Left forelimb (tissue), 1 donor: Measurements from ENCODE around the gene ZNG1B.
"Not testable (repeated sequence)": the region's sequence is repeated elsewhere in the genome, so short reads cannot be mapped to it uniquely, and the experiment has no call there.

Experiments used
- DNase-seq: peaks from one replicate; pipeline ENCODE4 v3.0.0-alpha.2; 2018; ENCODE audit warnings: low spot score

The ZNG1B gene

DNA sequence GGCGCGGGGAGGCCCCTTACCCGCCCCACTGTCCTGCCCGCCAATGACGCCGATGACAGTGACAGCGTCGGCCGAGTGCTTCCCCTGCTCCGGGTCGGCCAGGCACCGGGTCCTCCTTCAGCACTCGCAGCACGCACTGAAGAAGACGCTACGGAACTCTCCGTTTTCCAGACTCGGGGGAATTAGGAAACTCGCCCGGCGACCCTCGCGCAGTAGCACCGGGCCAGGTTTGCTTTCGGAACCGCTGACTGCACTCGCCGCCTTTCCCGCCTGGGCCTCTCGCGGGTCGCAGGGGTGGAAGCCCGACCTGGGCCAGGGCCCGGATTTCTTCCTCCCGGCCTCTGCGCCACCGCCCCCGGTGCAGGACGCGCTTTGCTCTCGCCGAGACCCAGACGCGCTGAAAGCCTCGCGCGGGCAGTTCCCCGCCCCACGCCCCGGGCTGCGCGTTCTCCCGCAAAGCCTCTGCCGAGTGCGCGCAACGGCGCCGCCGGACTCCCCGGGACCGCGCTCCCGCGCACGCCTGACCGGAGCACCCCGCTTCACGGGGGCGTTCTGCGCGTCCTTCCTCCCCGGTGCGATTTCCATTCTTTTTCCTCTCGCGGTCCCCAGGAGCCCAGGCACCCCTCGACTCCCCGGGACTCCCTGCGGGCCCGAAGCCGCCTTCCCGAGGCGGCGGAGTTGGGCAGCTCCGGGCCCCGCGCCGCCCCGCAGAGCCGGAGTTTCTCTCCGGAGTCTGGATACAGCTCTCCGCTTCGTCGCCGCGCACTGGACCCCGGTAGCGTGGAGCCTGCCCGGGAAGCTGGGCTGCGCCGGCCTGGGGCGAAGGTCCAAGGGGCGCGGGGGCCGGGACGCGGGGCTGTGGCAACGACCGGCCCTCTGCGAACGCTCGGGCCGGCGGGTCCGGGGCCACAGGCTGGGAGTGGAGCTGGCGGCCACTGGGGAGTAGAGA is 65.9 kb downstream of the ZNG1B start:
- peak; percentile 69 for DNase-seq

DNA sequence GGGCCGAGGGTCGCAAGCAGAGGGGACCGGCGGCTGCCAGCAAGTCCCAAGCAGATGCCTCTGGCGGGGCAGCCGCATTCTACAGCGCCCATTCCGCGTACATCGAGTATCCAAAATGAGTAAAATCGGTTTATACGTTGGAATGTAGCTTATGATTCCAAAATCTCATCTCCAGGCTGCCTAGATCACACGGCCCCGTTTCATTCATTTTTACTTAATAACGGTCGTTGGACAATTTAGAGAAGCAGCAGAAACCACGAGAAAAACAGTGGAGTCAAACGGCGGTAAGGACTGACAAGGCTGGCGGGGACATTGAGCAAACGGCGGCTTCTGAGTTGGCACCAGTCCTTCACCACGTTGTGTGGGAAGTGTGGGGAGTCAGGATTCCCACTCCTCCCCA is 66.6 kb downstream of the ZNG1B start:
- DNase-seq = not testable (repeated sequence)

DNA sequence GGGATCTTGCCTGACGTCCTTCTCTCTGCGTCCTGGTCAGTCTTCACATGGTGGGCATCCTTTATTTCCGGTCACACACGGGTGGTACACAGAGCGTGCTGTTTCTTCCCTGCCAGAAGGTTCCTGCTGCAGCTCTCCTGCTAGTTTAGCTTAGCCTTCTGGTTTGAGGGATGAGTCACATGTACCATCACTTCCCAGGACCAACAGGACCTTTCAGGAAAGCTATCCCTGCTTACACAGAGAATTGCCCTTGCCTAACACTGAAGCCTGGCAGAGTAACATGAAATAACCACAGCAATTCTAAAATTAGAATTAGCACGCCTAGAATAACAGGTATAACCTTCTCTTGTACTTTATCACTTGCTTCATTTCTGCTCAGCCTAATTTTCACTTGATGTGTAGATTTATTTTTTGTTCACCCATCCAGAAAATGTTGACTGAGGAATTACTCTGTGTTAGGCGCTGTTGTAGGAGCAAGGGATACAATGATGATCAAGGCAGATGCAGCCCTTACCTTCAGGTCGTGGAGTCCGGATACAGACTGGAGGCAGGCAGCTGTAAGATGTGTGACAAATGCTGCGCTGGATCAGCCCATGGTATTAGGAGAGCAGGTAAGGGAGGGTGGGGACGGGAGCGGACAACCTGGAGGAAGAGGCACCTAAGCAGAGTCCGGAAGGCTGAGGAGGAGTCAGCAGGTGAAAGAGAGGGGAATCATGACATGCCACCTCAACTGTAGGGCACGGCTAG is 70.1 kb downstream of the ZNG1B start:
- DNase-seq = not testable (repeated sequence)

DNA sequence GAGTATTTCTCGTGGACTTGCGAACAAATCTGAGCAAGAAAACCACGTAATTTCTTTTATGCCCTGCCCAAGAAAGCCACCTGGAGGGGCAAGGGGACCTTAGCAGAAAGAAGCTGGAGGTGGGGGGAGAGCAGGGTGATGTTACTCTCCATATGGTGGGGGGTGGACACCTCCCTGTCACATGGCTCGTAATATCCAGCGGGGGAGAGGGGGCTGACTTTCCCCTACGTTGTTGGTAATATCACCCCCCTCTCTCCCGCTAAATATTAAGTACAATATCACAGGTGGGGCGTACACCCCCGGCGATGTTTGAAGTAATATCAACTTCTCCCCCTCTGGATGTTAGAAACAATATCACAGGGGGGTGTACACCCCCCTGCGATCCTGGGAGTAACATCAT is 70.7 kb downstream of the ZNG1B start:
- DNase-seq = not testable (repeated sequence)

GRCh38 chr2:113510913-113511312 is 73.4 kb downstream of the ZNG1B start:
- DNase-seq = not testable (repeated sequence)

DNA sequence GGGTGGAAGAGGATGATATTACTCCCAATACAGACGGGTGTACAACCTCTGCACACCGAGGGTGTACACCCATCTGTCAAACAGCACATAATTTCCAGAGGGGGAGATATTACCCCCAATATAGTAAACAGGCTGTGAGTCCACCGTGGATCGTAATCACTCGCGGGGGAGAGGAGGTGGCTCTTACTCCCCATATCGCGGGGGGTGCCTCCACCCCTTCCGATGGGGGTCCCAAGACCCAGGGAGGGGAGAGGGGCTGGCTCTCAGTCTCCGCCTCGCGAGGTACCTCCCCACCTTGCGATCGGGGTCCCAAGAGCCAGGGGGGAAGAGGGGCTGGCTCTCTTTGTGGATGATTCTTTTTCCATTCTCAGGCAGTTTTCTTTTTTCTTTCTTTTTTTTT is 74.4 kb downstream of the ZNG1B start:
- not testable (repeated sequence) for DNase-seq

DNA sequence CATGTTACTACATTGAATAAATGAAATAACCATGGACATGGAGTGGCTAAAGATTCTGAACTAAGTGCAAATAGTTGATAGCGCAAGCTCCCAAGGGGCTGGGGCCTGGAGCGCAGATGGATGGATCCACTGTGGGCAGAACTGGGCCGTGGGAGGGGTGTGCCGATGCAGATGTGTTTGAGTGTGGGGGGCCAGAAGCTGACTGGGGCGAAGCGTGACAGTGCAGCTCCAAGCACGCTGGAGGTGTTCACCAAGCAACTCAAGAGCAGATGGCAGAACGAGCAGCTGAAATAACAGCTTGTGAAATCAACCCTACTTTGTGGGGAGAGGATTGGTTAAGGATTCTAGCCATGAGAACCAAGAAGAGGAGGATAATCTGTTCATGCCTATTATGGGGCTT is 78.0 kb downstream of the ZNG1B start:
- DNase-seq = not testable (repeated sequence)

- DNase-seq = not testable (repeated sequence)
Observed at GRCh38 chr2:113515995-113516394, 78.5 kb downstream of the ZNG1B start.

DNA sequence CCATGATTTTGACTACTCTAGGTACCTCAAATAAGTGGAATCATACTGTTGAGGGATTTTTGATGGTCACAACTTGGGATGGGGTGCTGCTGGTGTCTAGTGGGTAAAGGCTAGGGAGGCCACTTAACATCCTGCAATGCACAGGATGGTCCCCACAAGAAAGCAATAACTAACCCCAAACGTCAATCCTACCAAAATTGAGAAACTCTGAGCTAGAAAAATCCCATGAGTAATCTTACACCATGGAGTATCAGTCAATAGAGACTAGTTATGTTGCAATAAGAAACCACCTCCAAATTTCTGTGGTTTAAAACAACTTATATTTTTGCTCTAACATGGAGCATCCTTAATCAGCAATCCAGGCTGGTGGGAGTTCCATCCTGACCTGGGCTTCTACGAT is 79.5 kb downstream of the ZNG1B start:
- not testable (repeated sequence) for DNase-seq

DNA sequence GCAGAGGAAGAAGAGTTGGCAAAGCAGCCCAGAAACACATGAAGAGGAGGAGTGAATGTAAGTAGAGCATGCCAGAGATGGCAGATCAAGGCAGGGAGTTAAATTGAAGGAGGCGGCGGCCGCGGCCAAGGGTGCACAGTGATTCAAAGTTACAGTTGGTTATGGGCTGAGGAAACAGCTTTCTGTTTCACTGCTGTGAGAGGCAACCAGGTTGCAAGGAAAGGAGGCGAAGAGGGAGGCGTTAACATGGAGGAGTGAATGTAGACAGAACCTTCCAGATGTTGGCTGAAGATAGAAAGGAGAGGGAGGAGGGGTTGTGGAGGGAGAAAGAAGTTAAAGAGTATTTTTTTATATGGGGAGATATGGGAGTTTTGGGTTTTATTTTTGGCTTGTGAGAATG is 83.3 kb downstream of the ZNG1B start:
- not testable (repeated sequence) for DNase-seq

GRCh38 chr2:113521492-113521891 is 84.0 kb downstream of the ZNG1B start:
- DNase-seq = not testable (repeated sequence)

- DNase-seq = not testable (repeated sequence)
Observed at GRCh38 chr2:113524986-113525385, 87.5 kb downstream of the ZNG1B start.

DNA sequence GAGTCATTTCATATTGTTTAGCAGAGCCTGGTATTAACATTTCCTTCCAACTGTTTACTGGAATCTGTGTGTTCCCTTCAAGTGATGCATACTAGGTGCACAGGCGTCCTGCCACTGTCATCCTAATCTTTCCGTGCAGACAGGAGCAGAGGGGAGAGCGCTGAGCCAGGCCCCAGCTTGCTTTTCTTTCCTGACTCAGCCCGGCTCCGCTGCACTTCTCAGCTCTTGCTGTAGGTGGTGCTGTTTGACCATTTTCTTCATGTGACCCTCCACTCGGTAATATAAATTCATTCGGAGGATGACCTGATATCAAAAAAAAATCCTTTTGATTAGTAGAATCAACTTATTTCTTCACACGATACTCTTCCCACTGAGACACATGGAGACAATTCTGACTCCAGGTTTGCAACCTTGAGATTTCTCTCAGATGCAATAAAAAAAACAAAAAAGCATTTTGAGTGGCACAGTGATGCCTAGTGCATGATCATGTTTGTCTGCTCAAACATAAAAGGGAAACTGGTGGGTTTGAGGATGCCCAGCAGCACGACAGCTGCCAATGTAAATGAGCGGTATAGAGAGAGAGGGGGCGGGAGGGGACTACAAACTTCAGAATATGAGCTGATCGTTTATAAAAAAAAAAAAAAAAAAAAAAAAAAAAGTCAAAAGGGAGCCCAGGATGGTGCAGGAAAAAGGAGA is 90.0 kb downstream of the ZNG1B start:
- DNase-seq = not testable (repeated sequence)

DNA sequence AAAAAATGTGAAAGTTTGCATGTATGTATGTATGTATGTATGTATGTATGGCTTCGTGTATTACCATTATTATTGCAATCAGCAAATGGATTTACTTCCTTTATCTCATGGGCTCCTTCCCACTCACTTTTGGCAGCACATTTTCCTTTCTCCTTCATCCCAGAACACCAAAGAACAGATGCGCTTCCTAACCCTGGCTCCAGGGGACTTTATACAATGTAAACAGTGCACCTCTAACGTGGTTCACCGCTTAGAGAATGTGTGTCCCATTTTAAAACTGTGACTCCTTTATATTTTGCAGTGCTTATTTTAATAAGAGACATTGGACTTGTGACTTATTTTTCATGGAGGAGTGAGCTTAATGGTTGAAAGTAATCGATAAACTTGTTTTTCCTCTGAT is 90.6 kb downstream of the ZNG1B start:
- not testable (repeated sequence) for DNase-seq

- not testable (repeated sequence) for DNase-seq
Observed at GRCh38 chr2:113528904-113529303, 91.4 kb downstream of the ZNG1B start.

DNA sequence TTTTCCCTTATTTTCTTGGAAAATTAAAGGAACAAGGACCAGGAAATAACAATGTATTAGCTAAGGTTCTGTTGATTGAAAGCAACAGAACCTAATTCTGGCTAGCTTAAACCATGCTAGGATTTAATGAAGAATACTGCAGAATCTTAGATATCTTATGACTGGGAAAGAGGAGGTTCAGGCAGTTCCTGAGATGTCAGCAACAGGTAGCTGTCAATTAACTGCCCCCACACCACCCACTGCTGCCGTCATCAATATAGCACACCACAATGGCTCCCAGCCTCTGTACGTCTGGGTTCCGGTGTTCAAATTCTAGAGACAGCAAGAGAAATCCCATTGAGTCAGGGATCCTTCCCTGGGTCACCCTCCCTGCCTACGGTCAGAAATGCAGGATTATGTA is 95.5 kb downstream of the ZNG1B start:
- DNase-seq = not testable (repeated sequence)

DNA sequence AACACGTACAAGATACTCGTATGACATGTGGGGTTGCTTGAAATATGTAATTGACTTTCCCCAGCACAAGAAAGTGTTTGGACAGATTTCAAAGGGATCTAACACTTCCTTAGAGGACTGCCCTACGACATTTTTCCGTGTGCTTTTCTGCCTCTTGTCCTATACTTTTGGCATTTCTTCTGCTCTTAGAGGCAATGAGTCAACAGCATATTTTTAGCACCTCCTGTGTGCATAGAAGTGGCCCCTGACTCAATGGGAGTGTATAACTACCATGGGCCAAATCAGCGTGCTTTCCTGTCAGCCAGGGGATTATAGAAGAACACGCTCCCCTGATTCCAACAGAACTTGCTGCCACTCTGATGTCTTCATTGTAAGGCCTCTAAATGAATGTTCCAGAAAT is 99.1 kb downstream of the ZNG1B start:
- DNase-seq = not testable (repeated sequence)

DNA sequence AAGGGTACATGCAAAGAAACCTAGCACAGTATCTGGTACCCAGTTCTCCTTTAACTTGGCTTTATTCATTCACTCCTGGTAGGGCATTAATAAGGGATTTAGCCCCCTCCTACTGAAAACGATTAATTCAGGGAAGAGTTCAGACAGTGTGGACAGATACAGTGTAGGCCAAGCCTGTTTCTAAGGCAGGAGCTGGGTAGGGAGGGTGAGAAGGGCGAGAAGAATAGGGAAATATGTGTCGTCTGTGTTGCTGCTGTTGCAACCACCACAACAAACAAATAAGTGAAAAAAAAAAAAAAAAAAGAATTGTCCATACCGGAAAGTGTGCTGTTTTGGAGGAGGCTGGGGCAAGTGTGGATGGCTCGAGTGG is 103.3 kb downstream of the ZNG1B start:
- DNase-seq = not testable (repeated sequence)

GRCh38 chr2:113541204-113541975 is 103.9 kb downstream of the ZNG1B start:
- peak; percentile 73 for DNase-seq

GRCh38 chr2:113541976-113542485 is 104.5 kb downstream of the ZNG1B start:
- peak; percentile 58 for DNase-seq

- DNase-seq = not testable (repeated sequence)
Observed at GRCh38 chr2:113542529-113542928, 105.0 kb downstream of the ZNG1B start.
